CD8-positive, alpha-beta memory T cell (primary cell): ENCODE results near the gene CCDC15. TPM values are rescaled to one million over a fixed set of nuclear protein-coding genes. Genes with fewer than 3 reads are reported as not detected.

Experiments
- CTCF ChIA-PET: fragments of 350-600 bp; sonication (Branson Sonifier 250); formaldehyde crosslinking; loops from one replicate; lab custom pipeline; 2021; ENCODE audit warnings: antibody characterized with exemption; lab: Charles Lee
- POLR2A ChIA-PET: fragments of 350-600 bp; sonication (Branson Sonifier 250); formaldehyde crosslinking; loops from one replicate; lab custom pipeline; 2021; ENCODE audit warnings: antibody characterized with exemption; lab: Charles Lee
- DNase-seq, 5 donors: peaks; one replicate each; pipeline versions ENCODE4 v3.0.0 to v3.0.0-alpha.2; 2020 to 2022; ENCODE audit warnings: mixed read lengths in 1 of 5
- H3K27ac ChIP-seq: one replicate; pipeline ENCODE4 v1.7.0; 2013; ENCODE audit warnings: low read depth, mild to moderate bottlenecking, low read length, moderate library complexity
- H3K27me3 ChIP-seq: 2 replicates; pipeline ENCODE4 v1.7.0; 2013; ENCODE audit warnings: low read length, mild to moderate bottlenecking; ENCODE audit not compliant: insufficient read depth, poor library complexity, severe bottlenecking
- H3K36me3 ChIP-seq: 2 replicates; pipeline ENCODE4 v1.7.0; 2013; ENCODE audit warnings: mild to moderate bottlenecking, low read length, moderate library complexity; ENCODE audit not compliant: insufficient read depth
- H3K4me1 ChIP-seq: 2 replicates; pipeline ENCODE4 v1.7.0; 2013; ENCODE audit warnings: mild to moderate bottlenecking, low read length, moderate library complexity; ENCODE audit not compliant: insufficient read depth
- H3K4me3 ChIP-seq: 2 replicates; pipeline ENCODE4 v1.7.0; 2013; ENCODE audit warnings: mild to moderate bottlenecking, low read length
- H3K9me3 ChIP-seq: 2 replicates; pipeline ENCODE4 v1.7.0; 2013; ENCODE audit warnings: mild to moderate bottlenecking, low read length
- H3K27ac Mint-ChIP-seq, 8 donors: one replicate each; pipeline ENCODE4 v1.8.0; 2020 to 2021; ENCODE audit warnings: mixed read lengths in 8 of 8, mild to moderate bottlenecking in 6 of 8, inconsistent platforms in 3 of 8, moderate library complexity in 3 of 8
- H3K27me3 Mint-ChIP-seq, 2 donors: one replicate each; pipeline ENCODE4 v1.8.0; 2020 to 2021; ENCODE audit warnings: mixed read lengths in 2 of 2, mild to moderate bottlenecking in 1 of 2, moderate library complexity in 1 of 2
- H3K36me3 Mint-ChIP-seq, 3 donors: one replicate each; pipeline ENCODE4 v1.8.0; 2020 to 2021; ENCODE audit warnings: mixed read lengths in 3 of 3, inconsistent platforms in 1 of 3, mild to moderate bottlenecking in 1 of 3
- H3K4me1 Mint-ChIP-seq, 3 donors: one replicate each; pipeline ENCODE4 v1.8.0; 2020 to 2021; ENCODE audit warnings: mixed read lengths in 3 of 3, inconsistent platforms in 1 of 3, mild to moderate bottlenecking in 1 of 3
- H3K4me3 Mint-ChIP-seq, 7 donors: one replicate each; pipeline ENCODE4 v1.8.0; 2020 to 2021; ENCODE audit warnings: mixed read lengths in 7 of 7, mild to moderate bottlenecking in 6 of 7, moderate library complexity in 4 of 7, inconsistent platforms in 2 of 7
- H3K9me3 Mint-ChIP-seq, 5 donors: one replicate each; pipeline ENCODE4 v1.8.0; 2020 to 2022; ENCODE audit warnings: mixed read lengths in 5 of 5, mild to moderate bottlenecking in 3 of 5, moderate library complexity in 2 of 5, inconsistent platforms in 1 of 5
- polyA plus RNA-seq: library from polyadenylated mRNA; unstranded; fragments of 300-500 nt; fragmentation: Illumina TruSeq; gene quantifications from one replicate; pipeline ENCODE4 v1.2.3, GENCODE V29; 2021
- total RNA-seq, 2 experiments: library from RNA; stranded (reverse); gene quantifications; one replicate each; pipeline ENCODE4 v1.2.3, GENCODE V29; 2021

CCDC15 gene
- total and polyA plus RNA-seq, 3 experiments from 2014 or later: 1.6 to 3.7 (median 3.6) TPM

GRCh38 chr11:124943741-124944140 is 10.3 kb upstream of the CCDC15 start:
- Histone ChIP-seq H3K36me3 (no peaks in the 10 kb centered on the region), H3K27ac (no peak overlapping the region), H3K4me3 (no peak overlapping the region), H3K4me1 (peaks cover 15% of the 10 kb centered on the region), H3K27me3 (no peaks in the 10 kb centered on the region), H3K9me3 (no peaks in the 10 kb centered on the region)
- ChIA-PET CTCF (interaction anchor here (1.4 kb wide), 1 partner anchor 67 kb away, joined by 6 read pairs; no protein-coding TSS in a partner anchor), POLR2A (interaction anchor here (0.6 to 1.1 kb wide), 2 partner anchors 10 to 169 kb away, joined by 3 read pairs; no protein-coding TSS in a partner anchor)
- Mint-ChIP-seq H3K4me1 (peaks cover 9 to 16% (median 12%) of the 10 kb centered on the region in 3 donors), H3K27ac (peak overlapping the region; percentile 1 to 89 (median 56)), H3K36me3 (peaks cover 0 to 17% (median 2%) of the 10 kb centered on the region in 3 donors), H3K4me3 (no peak overlapping the region), H3K27me3 (peaks cover under 1 to 7% of the 10 kb centered on the region in 2 donors), H3K9me3 (peaks cover 2 to 11% (median 6%) of the 10 kb centered on the region in 5 donors)
- DNase-seq: no peak

DNA sequence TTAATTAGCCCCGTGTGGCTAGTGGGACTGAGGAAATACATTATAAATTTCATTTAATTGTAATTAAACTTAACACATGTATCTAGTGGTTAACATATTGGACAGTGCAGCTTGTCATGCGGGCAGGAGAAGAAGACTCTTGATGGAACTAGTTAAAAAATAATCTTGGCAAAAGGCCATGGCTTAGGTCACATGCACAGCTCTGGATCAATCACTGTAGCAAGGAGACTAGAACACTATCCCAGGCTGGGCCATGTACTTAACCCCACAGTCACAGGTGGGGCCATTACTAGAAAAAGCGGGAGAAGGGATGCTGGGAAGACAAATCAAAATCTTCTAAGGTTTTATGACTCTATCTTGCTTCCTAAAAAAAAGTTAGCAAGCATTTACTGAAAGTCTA is 9.4 kb upstream of the CCDC15 start:
- Histone ChIP-seq H3K36me3 (no peaks in the 10 kb centered on the region), H3K4me3 (no peak overlapping the region), H3K27ac (no peak overlapping the region), H3K27me3 (no peaks in the 10 kb centered on the region), H3K9me3 (no peaks in the 10 kb centered on the region), H3K4me1 (peaks cover 20% of the 10 kb centered on the region)
- CTCF ChIA-PET: interaction anchor here (1.4 kb wide), 1 partner anchor 68 kb away, joined by 6 read pairs; no protein-coding TSS in a partner anchor
- Mint-ChIP-seq H3K4me1 (peaks cover 12 to 20% (median 15%) of the 10 kb centered on the region in 3 donors), H3K9me3 (peaks cover 2 to 16% (median 7%) of the 10 kb centered on the region in 5 donors), H3K27me3 (peaks cover 0 to 3% of the 10 kb centered on the region in 2 donors), H3K27ac (peak overlapping the region in 1 of 8 donors; percentile 44), H3K36me3 (peaks cover 0 to 18% (median 2%) of the 10 kb centered on the region in 3 donors), H3K4me3 (no peak overlapping the region)
- no peak for DNase-seq
- POLR2A ChIA-PET: interaction anchor here (0.6 to 1.1 kb wide), 2 partner anchors 9 to 168 kb away, joined by 3 read pairs; no protein-coding TSS in a partner anchor

DNA sequence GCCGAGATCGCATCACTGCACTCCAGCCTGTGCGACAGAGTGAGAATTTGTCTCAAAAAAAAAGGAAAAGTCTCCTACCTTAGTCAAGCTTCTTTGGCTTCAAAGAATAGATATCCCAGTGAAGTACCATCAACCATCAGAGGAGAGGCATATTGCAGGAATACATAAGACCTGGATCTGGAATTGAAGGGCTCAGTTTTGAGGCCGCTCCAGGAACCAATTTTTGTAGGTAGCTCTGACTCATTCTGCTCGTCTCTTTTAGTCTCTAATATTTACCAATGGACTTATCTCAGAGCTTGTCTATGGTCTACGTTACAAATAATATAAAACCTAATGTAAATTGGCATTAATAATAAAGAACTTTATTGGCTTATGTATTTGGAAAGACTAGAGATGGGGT is 8.2 kb upstream of the CCDC15 start:
- ChIA-PET POLR2A (no interaction called here), CTCF (interaction anchor here (1.1 kb wide), 1 partner anchor 53 kb away, joined by 3 read pairs; no protein-coding TSS in a partner anchor)
- peaks cover 12 to 20% (median 16%) of the 10 kb centered on the region in 3 donors for H3K4me1 Mint-ChIP-seq
- peaks cover 0 to 18% (median 2%) of the 10 kb centered on the region in 3 donors for H3K36me3 Mint-ChIP-seq
- no peaks in the 10 kb centered on the region for H3K9me3 ChIP-seq
- H3K27me3 ChIP-seq: no peaks in the 10 kb centered on the region
- H3K27me3 Mint-ChIP-seq: no peaks in the 10 kb centered on the region
- H3K9me3 Mint-ChIP-seq: peaks cover 4 to 16% (median 7%) of the 10 kb centered on the region in 5 donors
- no peak overlapping the region for H3K27ac ChIP-seq
- H3K4me3 ChIP-seq: no peak overlapping the region
- H3K27ac Mint-ChIP-seq: no peak overlapping the region
- H3K4me1 ChIP-seq: peaks cover 33% of the 10 kb centered on the region
- no peak for DNase-seq
- no peaks in the 10 kb centered on the region for H3K36me3 ChIP-seq
- no peak overlapping the region for H3K4me3 Mint-ChIP-seq

DNA sequence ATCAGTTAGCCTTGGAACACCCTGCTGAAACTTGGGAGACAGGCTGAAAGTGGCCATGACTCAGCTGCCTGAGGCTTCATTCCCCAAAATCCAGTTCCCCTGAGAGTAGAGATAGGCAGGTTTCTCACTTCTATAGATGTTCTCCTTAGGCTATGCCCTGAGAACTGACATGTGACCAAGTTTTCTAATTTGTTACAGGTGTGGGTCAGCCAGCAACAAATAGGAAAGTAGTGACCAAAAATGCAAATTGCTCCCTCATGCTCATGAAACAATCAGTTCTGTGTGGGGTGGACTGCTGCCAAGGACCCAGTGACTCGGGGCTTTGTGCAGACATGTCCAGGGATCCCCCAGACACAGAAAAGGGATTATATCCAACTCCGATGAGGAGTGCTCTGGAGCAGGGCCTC is 7.3 kb upstream of the CCDC15 start:
- no peaks in the 10 kb centered on the region for H3K9me3 ChIP-seq
- H3K36me3 Mint-ChIP-seq: peaks cover 0 to 18% (median 2%) of the 10 kb centered on the region in 3 donors
- peaks cover 12 to 20% (median 16%) of the 10 kb centered on the region in 3 donors for H3K4me1 Mint-ChIP-seq
- no peaks in the 10 kb centered on the region for H3K27me3 ChIP-seq
- no peak overlapping the region for H3K4me3 Mint-ChIP-seq
- ChIA-PET CTCF (no interaction called here), POLR2A (no interaction called here)
- H3K27me3 Mint-ChIP-seq: no peaks in the 10 kb centered on the region
- DNase-seq: no peak
- H3K27ac Mint-ChIP-seq: no peak overlapping the region
- peaks cover 42% of the 10 kb centered on the region for H3K4me1 ChIP-seq
- no peak overlapping the region for H3K4me3 ChIP-seq
- H3K27ac ChIP-seq: no peak overlapping the region
- H3K36me3 ChIP-seq: no peaks in the 10 kb centered on the region
- peaks cover 4 to 16% (median 7%) of the 10 kb centered on the region in 5 donors for H3K9me3 Mint-ChIP-seq

DNA sequence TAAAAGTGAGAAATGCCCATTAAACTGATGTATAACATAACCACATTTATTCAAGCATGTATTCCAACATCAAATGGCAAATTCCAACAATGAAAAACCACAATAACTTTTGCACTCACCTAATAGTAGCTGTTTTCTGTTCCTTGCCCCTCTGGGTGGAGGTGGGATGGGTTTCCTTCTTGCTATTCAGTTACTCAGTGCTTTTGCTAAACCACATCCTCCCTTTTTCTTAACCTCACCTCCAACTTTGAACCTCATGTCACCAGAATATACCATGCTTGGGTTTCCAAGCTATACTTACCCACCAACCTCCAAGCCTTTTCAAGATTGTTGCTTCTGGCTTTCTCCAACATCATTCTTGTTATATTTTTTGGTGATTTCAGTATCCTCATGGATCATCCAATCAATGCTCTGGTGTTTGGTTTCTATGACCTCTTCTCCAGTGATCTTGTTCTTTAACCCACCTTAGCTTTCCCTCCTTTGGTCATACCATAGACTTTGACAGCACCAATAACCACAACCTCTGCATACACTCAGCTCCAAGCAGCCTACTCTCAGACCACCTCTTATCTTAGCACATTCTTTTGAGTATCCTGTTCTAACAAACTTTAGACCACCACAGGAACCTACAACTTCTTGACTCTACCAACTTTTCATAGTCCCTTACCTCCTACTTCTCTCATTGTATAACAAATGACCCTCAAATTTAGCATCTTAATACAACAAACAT is 3.2 kb upstream of the CCDC15 start:
- no peaks in the 10 kb centered on the region for H3K27me3 ChIP-seq
- Mint-ChIP-seq H3K27me3 (no peaks in the 10 kb centered on the region), H3K4me3 (no peak overlapping the region), H3K4me1 (peaks cover 0 to 10% (median 9%) of the 10 kb centered on the region in 3 donors), H3K36me3 (peaks cover 0 to 18% (median 2%) of the 10 kb centered on the region in 3 donors), H3K9me3 (peaks cover 4 to 16% (median 7%) of the 10 kb centered on the region in 5 donors), H3K27ac (no peak overlapping the region)
- no peaks in the 10 kb centered on the region for H3K9me3 ChIP-seq
- DNase-seq: peak in 2 of 5 donors; percentile 30 to 60
- H3K4me3 ChIP-seq: no peak overlapping the region
- ChIA-PET POLR2A (interaction anchor here (0.6 to 1.8 kb wide), 2 partner anchors 75 to 161 kb away, joined by 3 to 4 read pairs; no protein-coding TSS in a partner anchor), CTCF (interaction anchor here (1.2 to 2.7 kb wide), 4 partner anchors 15 to 75 kb away, joined by 4 to 14 read pairs (median 5); partner anchors contain the start of gene HEPACAM)
- no peak overlapping the region for H3K27ac ChIP-seq
- no peaks in the 10 kb centered on the region for H3K36me3 ChIP-seq
- peaks cover 51% of the 10 kb centered on the region for H3K4me1 ChIP-seq

DNA sequence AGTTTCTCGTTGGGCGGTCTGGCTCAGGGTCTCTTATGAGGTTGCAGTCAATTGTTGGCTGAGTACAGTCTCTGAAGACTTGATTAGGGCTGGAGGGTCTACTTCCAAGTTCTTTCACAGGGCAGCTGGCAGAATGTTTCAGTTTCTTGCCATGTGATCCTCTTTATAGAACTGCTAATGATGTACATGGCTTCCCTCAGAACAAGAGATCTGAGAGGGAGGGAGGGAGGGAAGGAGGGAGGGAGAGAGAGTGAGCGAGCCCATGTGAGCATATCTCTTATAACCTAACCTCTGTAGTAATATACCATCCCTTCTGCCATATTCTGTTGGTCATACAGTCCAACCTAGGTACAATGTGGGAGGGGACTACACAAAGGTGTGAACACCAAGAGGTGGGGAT is 2.7 kb upstream of the CCDC15 start:
- no peak for DNase-seq
- peaks cover 51% of the 10 kb centered on the region for H3K4me1 ChIP-seq
- H3K4me3 ChIP-seq: no peak overlapping the region
- no peak overlapping the region for H3K27ac ChIP-seq
- Mint-ChIP-seq H3K27me3 (no peaks in the 10 kb centered on the region), H3K9me3 (peaks cover 4 to 16% (median 7%) of the 10 kb centered on the region in 5 donors), H3K4me1 (peaks cover 0 to 10% (median 9%) of the 10 kb centered on the region in 3 donors), H3K36me3 (peaks cover 0 to 16% (median 2%) of the 10 kb centered on the region in 3 donors), H3K4me3 (no peak overlapping the region), H3K27ac (no peak overlapping the region)
- ChIA-PET CTCF (interaction anchor here (1.2 to 2.7 kb wide), 3 partner anchors 16 to 75 kb away, joined by 4 to 14 read pairs (median 6); partner anchors contain the start of gene HEPACAM), POLR2A (interaction anchor here (0.6 to 1.8 kb wide), 2 partner anchors 75 to 161 kb away, joined by 3 to 4 read pairs; no protein-coding TSS in a partner anchor)
- H3K27me3 ChIP-seq: no peaks in the 10 kb centered on the region
- no peaks in the 10 kb centered on the region for H3K36me3 ChIP-seq
- H3K9me3 ChIP-seq: no peaks in the 10 kb centered on the region

- POLR2A ChIA-PET: interaction anchor here (0.6 to 1.8 kb wide), 3 partner anchors 78 to 191 kb away, joined by 5 to 17 read pairs (median 8); partner anchors contain the start of gene TMEM218
- no peaks in the 10 kb centered on the region for H3K36me3 ChIP-seq
- H3K9me3 ChIP-seq: no peaks in the 10 kb centered on the region
- H3K4me3 ChIP-seq: peak overlapping the region; percentile 94
- peaks cover 45% of the 10 kb centered on the region for H3K4me1 ChIP-seq
- H3K9me3 Mint-ChIP-seq: peaks cover 0 to 2% (median 0%) of the 10 kb centered on the region in 5 donors
- peak overlapping the region; percentile 81 for H3K27ac ChIP-seq
- H3K36me3 Mint-ChIP-seq: no peaks in the 10 kb centered on the region
- H3K27me3 Mint-ChIP-seq: no peaks in the 10 kb centered on the region
- no peaks in the 10 kb centered on the region for H3K27me3 ChIP-seq
- H3K4me3 Mint-ChIP-seq: no peak overlapping the region
- no peak overlapping the region for H3K27ac Mint-ChIP-seq
- peaks cover 0 to 1% (median 0%) of the 10 kb centered on the region in 3 donors for H3K4me1 Mint-ChIP-seq
- CTCF ChIA-PET: interaction anchor here (1.3 to 2.1 kb wide), 4 partner anchors 17 to 187 kb away, joined by 3 to 20 read pairs (median 8); no protein-coding TSS in a partner anchor
- no peak for DNase-seq
These were observed 571 bp downstream of the CCDC15 start for GRCh38 chr11:124954590-124954955.
